ENCODE results near the gene MROH8.
"Not testable (repeated sequence)": the region's sequence is repeated elsewhere in the genome, so short reads cannot be mapped to it uniquely, and the experiment has no call there.

Gene MROH8

GRCh38 chr20:37077009-37077408 lies 102.3 kb downstream of the MROH8 start:
- no peak for DNase-seq

GRCh38 chr20:37075932-37076685 lies 103.2 kb downstream of the MROH8 start:
- DNase-seq = no peak

- no peak for DNase-seq
Measured at GRCh38 chr20:37072293-37073196, 106.8 kb downstream of the MROH8 start.

- DNase-seq = peak; percentile 40
Measured at GRCh38 chr20:37071481-37071911, 107.9 kb downstream of the MROH8 start.

GRCh38 chr20:37069563-37069962 lies 109.8 kb downstream of the MROH8 start:
- DNase-seq = not testable (repeated sequence)

- no peak for DNase-seq
Measured at GRCh38 chr20:37066168-37066567, 113.2 kb downstream of the MROH8 start.

GRCh38 chr20:37055276-37055675 lies 124.1 kb downstream of the MROH8 start:
- DNase-seq = no peak

- DNase-seq = no peak
Measured at GRCh38 chr20:37053230-37053950, 126.0 kb downstream of the MROH8 start.
